Hepatocyte (in vitro differentiated cells): ENCODE results near the gene CACNG5.

ENCODE experiments used
- EZH2 ChIP-seq: fragments of 200-600 bp; sonication (generic); IDR thresholded peaks from 2 replicates; pipeline ENCODE4 v1.6.1; 2016; ENCODE audit warnings: antibody characterized with exemption, mild to moderate bottlenecking, borderline replicate concordance
- TF ChIP-seq, protein P1 (sequence below): fragments of 200-600 bp; sonication (generic); IDR thresholded peaks from 2 replicates; pipeline ENCODE4 v1.5.1; 2016; ENCODE audit warnings: antibody characterized with exemption, mild to moderate bottlenecking; ENCODE audit not compliant: poor library complexity

DNA sequence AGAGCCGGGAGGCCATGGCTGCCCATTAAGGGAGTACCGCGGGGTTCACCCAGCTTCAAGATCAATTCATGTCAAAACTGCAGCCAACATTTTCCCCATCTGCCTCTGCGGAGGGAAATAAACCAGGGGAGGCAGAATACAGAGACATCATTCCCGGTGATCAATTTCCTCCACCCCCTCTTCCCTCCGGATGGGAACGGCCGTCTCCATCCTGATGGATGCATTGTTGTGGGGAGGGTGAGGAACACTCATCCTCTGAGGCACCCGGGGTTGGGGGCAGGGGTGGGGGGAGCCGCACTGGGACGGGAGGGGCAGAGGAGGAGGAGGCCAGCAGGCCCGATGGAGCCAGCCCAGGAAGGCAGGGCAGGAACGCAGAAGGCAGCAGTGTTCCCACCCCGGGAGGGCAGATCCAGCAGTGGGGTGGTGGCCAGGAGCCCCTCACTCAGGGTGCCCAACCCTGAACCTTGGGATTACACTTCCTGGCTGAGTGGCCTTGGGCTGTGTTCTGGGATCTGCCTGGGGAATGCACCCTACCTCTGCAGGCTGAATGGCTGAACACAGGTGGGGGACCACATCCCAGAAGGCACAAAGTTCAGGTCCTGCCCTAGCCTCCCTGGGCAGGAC is 14.2 kb downstream of the CACNG5 start:
- TF ChIP-seq, protein P1, sequence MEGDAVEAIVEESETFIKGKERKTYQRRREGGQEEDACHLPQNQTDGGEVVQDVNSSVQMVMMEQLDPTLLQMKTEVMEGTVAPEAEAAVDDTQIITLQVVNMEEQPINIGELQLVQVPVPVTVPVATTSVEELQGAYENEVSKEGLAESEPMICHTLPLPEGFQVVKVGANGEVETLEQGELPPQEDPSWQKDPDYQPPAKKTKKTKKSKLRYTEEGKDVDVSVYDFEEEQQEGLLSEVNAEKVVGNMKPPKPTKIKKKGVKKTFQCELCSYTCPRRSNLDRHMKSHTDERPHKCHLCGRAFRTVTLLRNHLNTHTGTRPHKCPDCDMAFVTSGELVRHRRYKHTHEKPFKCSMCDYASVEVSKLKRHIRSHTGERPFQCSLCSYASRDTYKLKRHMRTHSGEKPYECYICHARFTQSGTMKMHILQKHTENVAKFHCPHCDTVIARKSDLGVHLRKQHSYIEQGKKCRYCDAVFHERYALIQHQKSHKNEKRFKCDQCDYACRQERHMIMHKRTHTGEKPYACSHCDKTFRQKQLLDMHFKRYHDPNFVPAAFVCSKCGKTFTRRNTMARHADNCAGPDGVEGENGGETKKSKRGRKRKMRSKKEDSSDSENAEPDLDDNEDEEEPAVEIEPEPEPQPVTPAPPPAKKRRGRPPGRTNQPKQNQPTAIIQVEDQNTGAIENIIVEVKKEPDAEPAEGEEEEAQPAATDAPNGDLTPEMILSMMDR = no peak
- TF ChIP-seq EZH2 = no peak
